Left ventricle myocardium superior (tissue), 1 donor: ENCODE data around the gene C5orf63. TPM values are rescaled to one million over a fixed set of nuclear protein-coding genes. Genes with fewer than 3 reads are reported as not detected.
"Not testable (repeated sequence)": the region's sequence is repeated elsewhere in the genome, so short reads cannot be mapped to it uniquely, and the experiment has no call there.

Source experiments
- ATAC-seq: fragments of 200-7000 bp; cut with Tn5 transposase; one replicate; pipeline ENCODE4 v1.9.1; 2020; ENCODE audit warnings: mild to moderate bottlenecking, moderate library complexity
- DNase-seq: peaks from one replicate; pipeline ENCODE4 v3.0.0-alpha.2; 2020
- intact Hi-C: fragments of 100-400 bp; cut with micrococcal nuclease; formaldehyde crosslinking; loops from one replicate; pipeline ENCODE4 v1.11.0; 2022
- total RNA-seq: library from RNA; stranded (reverse); fragmentation: NEBNext Ultra II Directional; extraction: Animal tissue kit (Norgen Biotek cat#: 25700); gene quantifications from one replicate; pipeline ENCODE4 v1.2.1, GENCODE V29; 2021
- donor health status: DM: no; HTN: yes; CAD: no; lungs with severe emphysema.

Gene C5orf63
- total RNA-seq, 1 donor from 2014 or later, result 10.9 TPM

- DNase-seq, result no peak
- intact Hi-C loops, result loop anchor here (5.0 kb wide), 1 partner anchor 195 kb away; no protein-coding TSS in a partner anchor
- ATAC-seq, result no peak
These were observed 30.7 kb downstream of the C5orf63 start for GRCh38 chr5:127042593-127042992.

DNA sequence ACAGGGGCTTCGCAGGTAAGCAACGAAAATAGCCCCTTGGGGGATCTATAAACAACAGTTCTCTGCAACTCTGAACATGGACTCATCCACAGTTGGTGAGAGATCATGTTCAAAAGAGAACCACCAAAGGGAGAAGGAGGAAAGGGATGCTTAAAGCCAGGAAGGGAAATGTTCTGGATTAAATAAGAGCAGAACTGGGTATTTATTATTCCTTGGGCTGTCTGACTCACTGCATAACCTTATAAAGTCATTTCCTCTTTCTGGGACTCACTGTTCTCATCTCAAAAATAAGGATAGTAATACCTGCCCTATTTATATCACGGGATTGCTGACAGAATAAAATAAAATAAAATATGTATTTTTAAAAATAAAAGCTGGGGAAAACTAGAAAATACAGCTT is 31.7 kb downstream of the C5orf63 start:
- DNase-seq, result no peak
- intact Hi-C loops, result loop anchor here (5.0 kb wide), 1 partner anchor 194 kb away; no protein-coding TSS in a partner anchor
- ATAC-seq, result peak; percentile 39

DNA sequence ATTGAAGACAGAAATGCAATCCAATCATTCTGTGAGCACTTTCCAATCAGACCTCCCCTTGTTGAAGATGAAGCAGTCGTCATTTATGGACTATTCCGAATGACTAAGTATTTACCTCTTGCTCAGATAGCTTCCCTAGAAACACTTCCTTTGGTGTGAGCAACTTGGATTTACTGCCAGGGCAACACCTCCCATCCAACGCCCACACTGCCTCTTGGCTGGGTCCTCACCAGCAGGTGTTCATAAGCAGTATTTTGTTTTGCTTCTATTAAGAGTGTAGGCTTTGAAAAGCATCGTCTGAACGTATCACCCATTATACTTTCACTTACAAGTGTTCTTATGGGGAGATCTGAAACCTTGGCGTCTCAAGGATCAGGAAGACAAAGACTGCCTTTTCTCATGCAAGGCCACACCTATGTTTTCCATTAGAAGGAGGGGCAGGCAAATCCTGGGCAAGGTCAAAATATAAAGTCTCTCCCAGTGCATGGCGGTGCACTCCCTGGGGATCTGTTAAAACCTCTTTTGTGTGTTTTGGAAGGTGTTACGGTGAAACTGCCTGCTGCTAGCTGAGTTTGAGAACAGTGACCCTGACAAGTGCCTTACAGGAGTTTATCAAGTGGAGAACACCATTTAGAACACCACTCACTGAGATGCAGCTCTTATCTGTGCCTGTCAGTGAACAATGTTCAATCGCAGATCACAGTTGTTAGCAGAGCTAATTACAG is 32.3 kb downstream of the C5orf63 start:
- intact Hi-C loops, result loop anchor here (5.0 kb wide), 1 partner anchor 194 kb away; no protein-coding TSS in a partner anchor
- peak; percentile 66 for ATAC-seq
- DNase-seq, result no peak

DNA sequence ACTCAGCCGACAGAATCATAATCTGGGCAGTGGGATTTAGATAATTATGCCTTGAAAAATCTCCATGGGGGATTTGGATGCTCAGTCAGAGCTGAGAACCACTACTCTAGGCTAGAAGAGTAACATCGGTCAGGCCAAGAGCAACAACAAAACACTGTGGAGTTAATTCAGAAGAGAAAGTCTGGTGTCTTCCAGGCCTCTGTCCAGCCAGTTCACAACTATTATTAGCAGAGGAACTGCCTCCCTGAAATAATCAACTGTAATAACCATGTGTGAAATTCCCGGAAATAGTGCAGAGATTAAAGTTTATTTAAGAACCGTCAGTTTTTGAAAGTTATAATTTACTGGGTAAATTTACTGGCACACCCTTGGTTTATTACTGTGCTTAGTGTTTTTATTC is 34.8 kb downstream of the C5orf63 start:
- intact Hi-C loops, result no loop called here
- peak; percentile 76 for ATAC-seq
- DNase-seq, result no peak

DNA sequence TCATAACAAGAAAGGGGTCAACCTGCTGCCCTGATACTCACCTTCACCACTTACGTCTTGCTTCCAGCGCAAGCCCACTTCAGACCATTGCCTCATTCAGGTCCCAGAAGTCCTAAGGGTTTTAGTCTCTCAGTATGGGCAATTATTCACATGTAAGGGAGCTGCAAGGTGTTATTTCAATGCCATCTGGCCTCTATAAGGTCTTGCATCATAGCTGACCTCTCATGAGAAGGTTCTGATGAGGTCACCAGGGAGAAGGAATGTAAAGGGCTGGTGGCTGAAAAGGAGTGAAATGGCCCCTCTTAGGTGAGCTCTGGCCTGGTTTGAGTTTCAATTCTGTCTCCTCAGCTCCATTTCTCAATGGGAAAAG is 41.5 kb downstream of the C5orf63 start:
- DNase-seq (no peak), ATAC-seq (no peak)
- intact Hi-C loops, result no loop called here

- intact Hi-C loops, result no loop called here
- peak; percentile 4 for ATAC-seq
These were observed 42.0 kb downstream of the C5orf63 start for GRCh38 chr5:127031147-127031862.

DNA sequence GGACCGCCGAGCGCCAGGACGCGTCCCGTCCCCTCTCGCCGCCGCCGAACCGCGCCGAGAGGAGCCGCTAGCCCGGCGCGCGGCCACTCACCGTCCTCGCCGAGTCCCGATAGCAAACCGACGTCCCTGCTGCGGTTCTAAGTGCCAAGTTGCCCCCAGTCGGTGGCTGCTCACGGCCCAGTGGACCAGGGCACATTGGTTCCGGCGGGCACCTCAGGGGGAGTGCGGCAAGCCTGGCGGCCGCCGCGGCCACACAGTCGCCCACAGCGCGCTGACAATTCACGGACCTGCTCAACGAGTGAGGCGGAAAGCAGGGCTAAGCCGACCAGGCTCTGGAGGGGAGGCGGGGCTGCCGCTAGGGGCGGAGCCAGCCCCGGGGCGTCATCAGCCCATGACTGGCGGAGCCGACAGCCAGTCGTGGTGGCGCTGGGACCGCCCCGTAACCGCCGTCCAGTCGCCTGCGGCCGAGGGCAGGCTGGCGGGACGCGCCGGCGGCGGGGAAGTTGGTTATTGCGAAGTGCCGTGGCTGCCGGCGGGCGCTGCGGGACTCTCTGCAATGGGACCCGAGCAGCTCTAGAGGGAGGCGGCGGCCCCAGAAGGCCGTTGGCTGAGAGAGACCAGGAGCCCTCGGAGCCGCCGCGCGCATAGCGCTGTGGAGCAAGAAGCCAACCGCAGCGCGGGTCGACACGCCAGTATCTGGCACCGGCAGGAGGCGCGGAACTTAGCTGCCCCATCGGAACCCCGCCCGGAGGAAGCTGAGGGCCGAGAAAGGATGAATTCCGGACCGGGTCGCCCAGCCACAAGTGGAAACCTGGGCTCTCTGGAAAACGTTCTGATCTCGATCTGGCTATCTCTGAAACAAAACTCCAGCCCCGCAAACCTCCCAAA is 42.8 kb downstream of the C5orf63 start, which contains the start of gene MARCHF3:
Gene MARCHF3 (minus strand): TSS at position 300 of the 888 bp plus-strand sequence. CDS start 112,387 bp downstream, outside the sequence.
- intact Hi-C loops, result no loop called here
- peak; percentile 98 for DNase-seq
- ATAC-seq, result peak; percentile 98

More at GRCh38 chr5:127031147-127031862, 42.0 kb downstream of the C5orf63 start:
- peak; percentile 54 for DNase-seq

- DNase-seq (peak; percentile 56), ATAC-seq (peak; percentile 53)
- intact Hi-C loops, result no loop called here
These were observed 43.6 kb downstream of the C5orf63 start for GRCh38 chr5:127029581-127030258.

- intact Hi-C loops, result no loop called here
- ATAC-seq (no peak), DNase-seq (peak; percentile 45)
These were observed 44.4 kb downstream of the C5orf63 start for GRCh38 chr5:127028822-127029457.

DNA sequence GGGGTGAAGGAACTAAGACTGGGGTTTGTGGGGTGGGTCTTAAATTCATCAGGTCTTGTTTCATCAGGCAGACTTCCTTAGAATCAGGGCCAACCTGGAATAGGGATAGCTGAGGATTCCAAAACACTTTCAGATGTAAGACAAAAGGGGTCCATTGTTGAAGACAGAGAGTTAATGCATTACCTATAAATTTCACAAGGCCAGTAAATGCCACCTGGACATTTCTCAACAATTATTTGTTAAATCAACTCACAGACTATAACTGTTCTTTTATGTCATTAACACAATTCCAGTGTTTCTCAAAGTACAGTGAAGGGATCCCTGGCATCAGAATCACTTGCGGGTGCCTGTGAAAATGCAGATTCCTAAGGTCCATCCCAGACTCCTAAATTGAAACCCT is 45.8 kb downstream of the C5orf63 start:
- DNase-seq (no peak), ATAC-seq (no peak)
- intact Hi-C loops, result no loop called here

GRCh38 chr5:127026166-127026565 is 47.1 kb downstream of the C5orf63 start:
- ATAC-seq (no peak), DNase-seq (no peak)
- intact Hi-C loops, result no loop called here

GRCh38 chr5:127025467-127025866 is 47.8 kb downstream of the C5orf63 start:
- intact Hi-C loops, result no loop called here
- no peak for DNase-seq
- ATAC-seq, result no peak

DNA sequence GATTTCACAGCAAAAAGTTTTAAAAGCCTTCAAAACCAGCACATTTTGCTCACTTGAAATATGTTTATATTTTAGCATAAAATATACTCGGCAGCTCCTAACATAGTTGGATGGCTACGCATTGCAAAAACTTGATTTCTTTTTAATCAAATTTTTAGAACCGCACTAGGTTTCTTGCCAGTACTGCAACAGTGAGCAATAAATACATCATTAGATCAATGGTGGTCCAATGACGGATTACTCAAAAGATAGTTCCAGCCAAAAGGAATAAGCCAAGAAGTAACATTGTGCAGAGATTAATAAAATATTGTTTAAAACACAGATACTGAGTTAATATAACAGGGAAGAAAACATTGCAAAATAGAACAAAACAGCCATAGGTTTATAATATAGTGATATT is 48.5 kb downstream of the C5orf63 start:
- DNase-seq, result no peak
- intact Hi-C loops, result no loop called here
- ATAC-seq, result no peak

- ATAC-seq, DNase-seq, intact Hi-C loops: not testable (repeated sequence)
These were observed 49.6 kb downstream of the C5orf63 start for GRCh38 chr5:127023552-127024191.

- intact Hi-C loops, result no loop called here
- DNase-seq (no peak), ATAC-seq (no peak)
These were observed 50.5 kb downstream of the C5orf63 start for GRCh38 chr5:127022846-127023245.

DNA sequence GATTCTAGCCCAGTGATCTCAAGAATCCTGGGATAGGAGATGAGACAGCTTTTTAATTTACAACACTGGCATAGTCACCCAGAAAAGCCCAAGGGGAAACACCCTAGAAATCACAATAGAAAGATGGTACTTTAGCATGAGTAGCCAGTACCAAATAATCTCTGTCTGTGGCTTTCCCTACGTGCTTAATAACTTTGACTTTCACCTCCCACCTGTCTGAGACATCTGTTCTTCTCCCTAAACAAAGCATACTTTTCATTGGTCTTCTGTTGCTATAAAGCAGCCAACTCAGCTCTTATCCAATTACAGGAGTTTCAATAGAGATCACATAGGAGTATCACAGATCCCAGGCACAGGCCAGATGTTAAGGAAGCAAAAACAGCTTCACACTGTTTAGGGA is 53.4 kb downstream of the C5orf63 start:
- DNase-seq (no peak), ATAC-seq (no peak)
- intact Hi-C loops, result loop anchor here (10.0 kb wide), 1 partner anchor 55 kb away; no protein-coding TSS in a partner anchor

- not testable (repeated sequence) for DNase-seq, ATAC-seq
- intact Hi-C loops, result loop anchor here (10.0 kb wide), 1 partner anchor 52 kb away; no protein-coding TSS in a partner anchor
These were observed 56.6 kb downstream of the C5orf63 start for GRCh38 chr5:127016722-127017121.

DNA sequence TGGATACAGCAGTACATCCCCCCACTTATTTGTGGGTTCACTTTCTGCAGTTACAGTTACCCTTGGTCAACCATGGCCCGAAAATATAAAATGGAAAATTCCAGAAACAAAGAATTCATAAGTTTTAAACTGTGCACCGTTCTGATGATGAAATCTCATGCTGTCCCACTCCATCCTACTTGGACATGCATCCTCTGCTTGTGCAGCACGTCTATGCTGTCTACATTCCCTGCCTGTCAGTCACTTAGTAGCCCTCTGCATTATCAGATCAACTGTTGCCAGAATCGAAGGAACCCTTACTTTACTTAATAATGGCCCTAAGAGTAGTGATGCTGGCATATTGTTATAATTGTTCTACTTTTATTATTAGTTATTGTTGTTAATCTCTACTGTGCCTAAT is 57.6 kb downstream of the C5orf63 start:
- ATAC-seq (no peak), DNase-seq (no peak)
- intact Hi-C loops, result loop anchor here (10.0 kb wide), 1 partner anchor 51 kb away; no protein-coding TSS in a partner anchor
